Measurements from ENCODE around the gene PCDH9. TPM values are rescaled to one million over a fixed set of nuclear protein-coding genes. Genes with fewer than 3 reads are reported as not detected.
A peak's percentile ranks its signal among the peaks of the same experiment; 100 is the strongest.

The PCDH9 gene
- total and polyA plus RNA-seq, 5 experiments from 2014 or later = 0.04 to 1.7 (median 0.35) TPM

DNA sequence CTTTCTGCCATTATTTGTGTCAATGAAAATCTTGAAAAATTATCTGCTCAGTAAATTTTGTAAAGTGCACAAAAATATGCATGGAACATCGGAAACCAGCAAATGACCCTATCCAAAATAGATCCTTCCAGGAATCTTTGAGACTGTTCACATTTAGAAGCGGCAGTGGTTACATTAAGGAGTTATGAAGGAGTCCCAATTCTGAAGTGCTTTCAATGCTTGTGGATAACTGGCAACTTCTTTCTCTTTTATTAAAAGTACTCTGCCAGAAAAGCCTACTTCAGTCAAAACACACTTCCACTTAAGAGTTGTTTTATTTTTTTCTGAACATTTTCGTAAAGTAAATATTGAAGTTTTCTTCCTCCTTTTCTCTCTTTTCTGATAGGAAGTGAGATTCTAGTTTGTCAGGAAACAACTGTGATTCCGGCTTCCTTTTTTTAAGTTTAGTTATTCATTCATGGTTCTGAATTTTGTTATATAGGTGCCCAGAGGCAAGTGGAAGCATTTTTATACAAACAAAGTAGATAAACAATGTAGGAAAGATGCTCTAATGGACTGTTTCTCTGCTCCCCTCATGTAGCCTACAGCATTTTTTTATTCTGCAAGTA, 83.5 kb downstream of the PCDH9 start:
- H3K4me1 Mint-ChIP-seq = peaks cover 0 to 19% (median 0%) of the 10 kb centered on the region in 4 donors
- no peak for DNase-seq
- POLR2A ChIA-PET = no interaction called here
- no peaks in the 10 kb centered on the region for H3K27me3 Mint-ChIP-seq
- no peak for ATAC-seq
- H3K4me3 Mint-ChIP-seq = peak overlapping the region in 1 of 10 donors; percentile 34
- H3K9me3 Mint-ChIP-seq = no peaks in the 10 kb centered on the region
- H3K36me3 Mint-ChIP-seq = no peaks in the 10 kb centered on the region
- no peak overlapping the region for H3K27ac Mint-ChIP-seq

DNA sequence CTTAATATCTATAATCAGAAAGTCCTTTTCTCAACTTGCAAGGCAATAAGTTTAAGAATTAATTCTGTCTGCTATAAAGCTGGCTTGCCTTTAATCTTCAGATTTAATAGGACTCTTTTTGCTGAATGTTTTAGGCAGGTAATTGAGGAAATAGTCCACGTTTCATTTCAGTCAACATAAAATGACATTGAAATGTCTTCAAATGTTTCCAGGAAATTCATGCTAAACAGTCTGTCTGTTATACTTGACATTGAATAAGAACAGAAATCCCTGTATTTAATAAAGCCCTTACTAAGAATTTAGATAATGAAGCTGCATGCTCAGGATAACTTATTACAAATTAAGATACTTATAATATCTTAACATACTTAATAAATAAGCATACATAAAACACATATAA, 84.2 kb downstream of the PCDH9 start:
- H3K4me1 Mint-ChIP-seq = peaks cover 0 to 19% (median 0%) of the 10 kb centered on the region in 4 donors
- no peaks in the 10 kb centered on the region for H3K36me3 Mint-ChIP-seq
- POLR2A ChIA-PET = no interaction called here
- no peaks in the 10 kb centered on the region for H3K27me3 Mint-ChIP-seq
- ATAC-seq (no peak), DNase-seq (no peak)
- no peak overlapping the region for H3K4me3 Mint-ChIP-seq
- H3K27ac Mint-ChIP-seq = no peak overlapping the region
- peaks cover 0 to under 1% (median 0%) of the 10 kb centered on the region in 9 donors for H3K9me3 Mint-ChIP-seq

DNA sequence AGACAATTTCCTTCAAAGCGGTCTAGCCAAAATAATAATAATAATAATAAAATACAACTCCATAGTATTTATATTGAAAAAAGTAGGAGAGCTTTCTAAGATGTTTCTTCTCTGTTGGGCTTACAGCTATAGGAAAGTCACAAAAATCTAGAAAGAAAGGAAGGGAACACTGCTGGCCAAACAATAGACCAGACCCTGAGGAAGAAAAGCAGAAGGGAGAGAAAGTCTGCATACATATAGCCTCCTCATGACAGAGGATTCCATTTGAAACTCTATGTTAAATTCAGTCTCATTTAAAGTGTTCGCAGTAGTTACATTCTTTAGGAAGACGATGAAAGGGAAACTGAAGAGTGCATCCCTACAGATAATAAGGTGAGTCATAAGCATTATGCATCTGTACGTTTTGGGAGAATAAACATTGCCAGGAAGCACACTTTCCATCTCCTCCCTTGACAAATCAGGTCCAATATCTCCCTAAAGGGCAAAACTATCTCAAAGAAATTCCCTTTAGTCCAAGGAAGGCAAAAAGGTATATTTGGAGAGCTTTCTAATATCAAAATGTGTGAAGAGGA, 86.5 kb downstream of the PCDH9 start:
- POLR2A ChIA-PET = no interaction called here
- Mint-ChIP-seq H3K27ac (no peak overlapping the region), H3K27me3 (no peaks in the 10 kb centered on the region), H3K36me3 (no peaks in the 10 kb centered on the region), H3K9me3 (peaks cover 0 to 4% (median 0%) of the 10 kb centered on the region in 9 donors), H3K4me3 (no peak overlapping the region), H3K4me1 (peaks cover 0 to 19% (median 0%) of the 10 kb centered on the region in 4 donors)
- ATAC-seq (no peak), DNase-seq (no peak)

DNA sequence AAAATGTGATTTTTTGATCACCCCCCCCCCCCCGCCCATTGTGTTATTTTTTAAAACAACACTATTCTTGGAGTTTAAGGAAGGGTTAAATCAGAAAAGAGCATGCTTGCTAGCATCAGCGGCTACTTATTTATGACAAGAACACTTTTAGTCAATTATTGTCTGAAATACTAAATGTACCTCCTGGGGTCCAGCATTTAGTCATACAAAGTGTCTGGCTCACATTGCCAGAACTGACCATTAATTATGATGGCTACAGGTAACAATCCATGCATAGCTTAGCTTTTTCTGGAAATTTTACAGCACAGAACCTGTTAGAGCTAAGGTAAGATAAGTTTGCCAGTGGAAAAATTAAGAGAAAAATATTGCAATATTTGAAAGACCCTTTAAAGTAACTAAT, 90.1 kb downstream of the PCDH9 start:
- H3K4me1 Mint-ChIP-seq = no peaks in the 10 kb centered on the region
- no peak overlapping the region for H3K4me3 Mint-ChIP-seq
- ATAC-seq (no peak), DNase-seq (no peak)
- no peaks in the 10 kb centered on the region for H3K36me3 Mint-ChIP-seq
- POLR2A ChIA-PET = no interaction called here
- no peak overlapping the region for H3K27ac Mint-ChIP-seq
- H3K9me3 Mint-ChIP-seq = peaks cover 0 to 4% (median 0%) of the 10 kb centered on the region in 9 donors
- H3K27me3 Mint-ChIP-seq = no peaks in the 10 kb centered on the region

DNA sequence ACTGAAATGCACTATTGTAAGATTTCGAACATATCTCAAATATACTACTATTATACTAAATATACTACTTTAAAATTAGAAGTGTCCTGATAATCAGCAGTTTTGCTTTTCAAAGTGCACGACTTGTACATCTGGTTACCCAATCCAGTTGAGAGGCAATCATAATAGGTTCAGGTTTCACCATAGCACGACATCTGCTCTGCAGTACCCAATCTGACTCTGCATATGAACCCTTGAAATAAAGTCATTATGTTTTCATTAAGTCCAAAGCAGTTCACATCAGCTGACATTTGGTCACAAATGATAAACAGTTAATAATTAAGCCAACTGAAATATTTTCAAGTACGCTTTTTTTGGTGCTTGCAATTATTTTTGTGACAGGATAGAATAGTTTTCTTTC, 90.6 kb downstream of the PCDH9 start:
- H3K36me3 Mint-ChIP-seq = no peaks in the 10 kb centered on the region

DNA sequence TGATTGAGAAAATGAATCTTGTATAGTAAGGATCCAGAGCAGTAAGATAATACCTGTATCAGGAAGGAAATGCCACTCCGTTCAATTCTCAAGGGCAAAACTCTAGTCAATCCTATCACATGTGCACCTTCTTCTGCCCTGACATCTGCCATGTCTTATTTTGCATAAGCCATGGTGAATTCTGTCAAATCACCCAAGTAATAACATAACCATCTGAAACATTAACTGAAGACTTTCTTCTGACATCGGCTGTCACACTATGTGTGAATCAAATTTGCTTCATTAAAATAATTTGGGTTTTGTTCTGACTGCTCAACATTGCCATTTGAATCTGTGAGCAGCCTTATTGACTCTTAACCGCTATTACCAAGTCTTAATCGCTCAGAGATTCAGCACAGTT, 91.2 kb downstream of the PCDH9 start:
- ATAC-seq (no peak), DNase-seq (no peak)
- Mint-ChIP-seq H3K4me3 (no peak overlapping the region), H3K27me3 (no peaks in the 10 kb centered on the region), H3K36me3 (no peaks in the 10 kb centered on the region), H3K9me3 (peaks cover 0 to 4% (median 0%) of the 10 kb centered on the region in 9 donors), H3K27ac (no peak overlapping the region), H3K4me1 (peaks cover 0 to 6% (median 1%) of the 10 kb centered on the region in 4 donors)
- POLR2A ChIA-PET = no interaction called here

More for the DNA sequence above, 90.6 kb downstream of the PCDH9 start:
- Mint-ChIP-seq H3K27ac (no peak overlapping the region), H3K27me3 (no peaks in the 10 kb centered on the region), H3K9me3 (peaks cover 0 to 4% (median 0%) of the 10 kb centered on the region in 9 donors), H3K4me1 (peaks cover 0 to 2% (median 0%) of the 10 kb centered on the region in 4 donors), H3K4me3 (no peak overlapping the region)
- ATAC-seq (no peak), DNase-seq (no peak)
- POLR2A ChIA-PET = no interaction called here

DNA sequence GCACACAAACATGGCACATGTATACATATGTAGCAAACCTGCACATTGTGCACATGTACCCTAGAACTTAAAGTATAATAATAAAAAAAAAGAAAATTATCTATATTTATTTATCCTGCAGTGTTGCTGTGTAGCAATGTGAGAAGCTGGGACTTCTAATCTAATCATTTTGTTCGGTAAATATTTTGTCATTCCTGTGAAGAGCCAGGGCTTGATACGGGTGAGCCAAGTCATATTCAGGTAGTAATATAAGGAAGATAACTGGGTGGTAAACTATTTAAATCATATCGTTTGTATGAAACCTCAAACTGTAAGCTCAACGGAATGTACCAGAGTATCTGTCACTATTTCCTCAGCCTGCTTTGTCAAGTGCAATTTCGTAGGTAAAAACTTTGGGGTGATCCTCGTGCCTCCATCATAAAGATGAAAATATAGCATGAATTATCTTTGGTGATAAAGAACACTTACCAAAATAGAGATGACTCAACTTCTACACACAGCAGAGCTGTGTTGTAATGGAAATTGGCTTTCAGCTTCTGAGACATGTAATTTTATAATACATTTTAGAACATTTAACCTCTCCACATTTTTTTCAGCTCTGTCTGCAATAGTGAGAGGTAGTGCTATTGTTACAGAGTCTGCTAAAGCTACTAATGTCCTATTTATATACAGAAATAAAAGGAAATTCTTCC, 92.9 kb downstream of the PCDH9 start:
- Mint-ChIP-seq H3K27ac (no peak overlapping the region), H3K27me3 (no peaks in the 10 kb centered on the region), H3K4me3 (no peak overlapping the region), H3K9me3 (peaks cover 0 to 4% (median 0%) of the 10 kb centered on the region in 9 donors), H3K36me3 (no peaks in the 10 kb centered on the region), H3K4me1 (peaks cover 0 to 6% (median 1%) of the 10 kb centered on the region in 4 donors)
- POLR2A ChIA-PET = no interaction called here
- ATAC-seq = no peak
- DNase-seq = no peak

DNA sequence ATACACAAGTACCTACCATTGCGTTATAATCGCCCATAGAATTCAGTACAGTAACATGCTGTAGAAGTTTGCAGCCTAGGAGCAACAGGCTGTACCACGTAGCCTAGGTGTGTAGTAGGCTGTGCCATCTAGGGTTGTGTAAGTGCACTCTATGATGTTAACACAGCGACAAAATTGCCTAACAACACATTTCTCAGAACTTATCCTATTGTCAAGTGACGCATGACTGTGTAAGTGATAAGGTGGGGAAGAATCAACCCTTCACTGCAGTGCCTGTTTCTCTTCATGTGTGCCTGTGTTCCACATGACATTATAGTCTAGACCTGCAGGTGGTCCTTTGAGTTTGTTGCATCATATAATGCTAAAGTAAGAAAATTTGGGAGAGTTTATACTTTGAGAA, 94.0 kb downstream of the PCDH9 start:
- no peak overlapping the region for H3K27ac Mint-ChIP-seq
- H3K9me3 Mint-ChIP-seq = peaks cover 0 to 4% (median 0%) of the 10 kb centered on the region in 9 donors
- DNase-seq = no peak
- H3K36me3 Mint-ChIP-seq = no peaks in the 10 kb centered on the region
- no peak overlapping the region for H3K4me3 Mint-ChIP-seq
- no peak for ATAC-seq
- no peaks in the 10 kb centered on the region for H3K27me3 Mint-ChIP-seq
- POLR2A ChIA-PET = no interaction called here
- H3K4me1 Mint-ChIP-seq = peaks cover 0 to 6% (median 1%) of the 10 kb centered on the region in 4 donors

DNA sequence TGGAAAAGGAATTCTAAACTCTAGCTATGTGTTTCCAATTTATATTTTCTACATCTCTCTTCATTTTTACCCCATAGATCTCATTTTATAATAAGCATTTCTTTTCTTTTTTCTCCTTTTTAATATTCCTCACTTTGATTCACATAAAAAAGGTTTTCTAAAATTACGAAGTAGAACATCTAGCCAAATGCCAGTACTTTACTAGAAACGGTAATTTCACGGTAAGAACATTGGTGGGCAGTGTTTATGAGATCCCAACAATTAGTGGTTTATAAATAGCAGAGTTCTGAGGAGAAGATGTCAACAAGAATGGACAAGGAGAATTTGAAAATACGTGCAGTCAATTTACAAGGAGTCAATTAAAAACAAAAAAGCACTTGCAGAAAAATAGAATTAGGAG, 94.8 kb downstream of the PCDH9 start:
- Mint-ChIP-seq H3K36me3 (no peaks in the 10 kb centered on the region), H3K27ac (no peak overlapping the region), H3K4me3 (no peak overlapping the region), H3K4me1 (peaks cover 0 to 6% (median 1%) of the 10 kb centered on the region in 4 donors), H3K27me3 (no peaks in the 10 kb centered on the region), H3K9me3 (no peaks in the 10 kb centered on the region)
- no peak for DNase-seq
- POLR2A ChIA-PET = no interaction called here
- no peak for ATAC-seq

DNA sequence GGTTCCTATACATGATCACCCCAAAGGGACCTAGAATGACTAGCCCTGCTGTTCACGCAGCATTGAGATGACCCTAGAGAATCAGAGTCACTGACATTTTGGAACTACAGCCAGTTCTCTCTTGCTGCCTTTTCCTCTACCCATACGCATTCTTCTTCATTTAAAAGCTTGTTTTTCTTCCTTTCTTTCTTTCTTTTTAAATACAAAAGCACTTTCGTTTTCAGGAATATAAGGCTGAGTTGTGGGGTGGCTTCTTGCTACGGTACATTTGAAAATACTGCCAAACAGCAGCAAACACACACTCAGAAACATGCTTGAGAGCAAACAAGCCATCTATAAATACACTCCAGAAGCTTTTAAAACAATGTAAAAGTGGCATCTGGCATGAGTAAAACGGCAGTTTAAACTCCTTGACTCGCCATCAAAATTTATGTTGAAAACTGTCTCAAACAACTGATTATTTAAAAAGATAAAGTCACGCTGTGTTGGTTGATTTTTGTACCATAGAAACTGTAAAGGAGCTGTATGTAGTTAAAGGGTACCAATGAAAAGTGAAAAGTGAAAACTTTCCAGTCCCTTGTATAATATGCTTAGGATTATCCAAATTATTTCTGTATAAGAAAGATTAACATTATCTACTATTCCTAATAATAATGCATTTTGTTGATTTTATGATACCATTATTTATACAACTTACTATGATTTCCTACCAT, 95.6 kb downstream of the PCDH9 start:
- POLR2A ChIA-PET = no interaction called here
- no peaks in the 10 kb centered on the region for H3K9me3 Mint-ChIP-seq
- H3K36me3 Mint-ChIP-seq = no peaks in the 10 kb centered on the region
- no peak overlapping the region for H3K27ac Mint-ChIP-seq
- H3K4me3 Mint-ChIP-seq = peak overlapping the region in 3 of 10 donors; percentile 2 to 70 (median 50)
- ATAC-seq (no peak), DNase-seq (no peak)
- H3K27me3 Mint-ChIP-seq = no peaks in the 10 kb centered on the region
- peaks cover 0 to 6% (median 1%) of the 10 kb centered on the region in 4 donors for H3K4me1 Mint-ChIP-seq

DNA sequence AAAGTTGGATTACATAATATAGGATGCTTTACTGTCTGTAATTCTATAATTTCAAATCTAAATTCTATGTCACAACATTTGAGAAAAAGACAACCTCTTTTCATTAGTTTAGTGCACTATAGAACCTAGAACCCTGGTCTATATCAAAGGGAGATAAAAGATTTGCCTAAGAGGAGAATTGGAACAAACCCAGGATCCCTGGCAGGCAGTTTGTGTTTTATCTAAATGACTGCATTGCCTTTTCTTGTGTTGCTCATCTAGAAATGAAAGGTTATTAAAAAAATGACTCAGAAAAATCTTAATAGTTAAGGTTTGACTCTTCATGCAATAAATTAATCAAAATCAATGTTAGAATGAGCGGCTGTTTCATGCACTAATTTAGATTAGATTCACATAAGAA, 96.7 kb downstream of the PCDH9 start:
- ATAC-seq (no peak), DNase-seq (no peak)

DNA sequence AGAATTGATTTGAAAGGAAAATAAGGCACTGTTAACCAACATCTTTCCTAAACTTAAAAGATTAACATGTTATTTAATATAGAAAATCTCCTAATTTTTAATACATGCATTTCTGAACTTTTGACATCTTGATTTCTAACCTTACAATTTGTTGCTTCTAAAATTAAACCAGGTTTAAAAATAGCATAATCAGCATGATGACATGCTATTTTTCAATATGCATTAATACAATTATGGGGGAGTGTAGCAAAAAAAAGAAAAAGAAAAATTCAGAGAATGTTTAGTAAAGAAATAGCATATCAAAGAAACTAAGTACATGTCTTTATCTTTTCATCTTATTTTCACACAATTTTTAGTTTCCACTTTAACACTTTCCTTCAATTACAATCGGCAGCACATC, 98.7 kb downstream of the PCDH9 start:
- no peak overlapping the region for H3K27ac Mint-ChIP-seq
- no peak overlapping the region for H3K4me3 Mint-ChIP-seq
- H3K4me1 Mint-ChIP-seq = peaks cover 0 to 6% (median 1%) of the 10 kb centered on the region in 4 donors
- ATAC-seq (no peak), DNase-seq (no peak)
- POLR2A ChIA-PET = no interaction called here
- H3K27me3 Mint-ChIP-seq = no peaks in the 10 kb centered on the region
- peaks cover 0 to 7% (median 0%) of the 10 kb centered on the region in 9 donors for H3K9me3 Mint-ChIP-seq
- no peaks in the 10 kb centered on the region for H3K36me3 Mint-ChIP-seq

More for the DNA sequence above, 96.7 kb downstream of the PCDH9 start:
- no peaks in the 10 kb centered on the region for H3K36me3 Mint-ChIP-seq
- no peaks in the 10 kb centered on the region for H3K27me3 Mint-ChIP-seq
- H3K4me1 Mint-ChIP-seq = peaks cover 0 to 6% (median 1%) of the 10 kb centered on the region in 4 donors
- H3K9me3 Mint-ChIP-seq = peaks cover 0 to 7% (median 0%) of the 10 kb centered on the region in 9 donors
- no peak overlapping the region for H3K4me3 Mint-ChIP-seq
- POLR2A ChIA-PET = no interaction called here
- H3K27ac Mint-ChIP-seq = no peak overlapping the region

DNA sequence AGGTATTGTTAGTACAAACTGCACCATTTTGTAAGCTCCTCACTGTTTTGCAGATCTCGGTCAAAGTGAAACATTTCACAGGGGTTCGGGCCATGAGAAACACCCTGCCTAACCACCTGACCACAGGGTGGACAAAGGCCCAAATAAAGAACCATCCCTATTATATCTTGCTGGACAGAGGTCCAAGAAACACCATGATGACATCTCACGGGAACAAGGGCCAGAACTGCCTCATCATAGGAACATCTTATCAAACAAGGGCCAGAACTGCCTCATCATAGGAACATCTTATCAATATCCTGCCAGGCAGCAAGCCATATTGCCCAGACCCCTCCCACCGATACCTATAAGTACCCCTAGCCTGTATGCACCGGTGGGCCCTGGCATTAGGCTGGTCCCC, 99.7 kb downstream of the PCDH9 start:
- Mint-ChIP-seq H3K4me3 (no peak overlapping the region), H3K36me3 (no peaks in the 10 kb centered on the region)
- POLR2A ChIA-PET = no interaction called here

More for the DNA sequence above, 99.7 kb downstream of the PCDH9 start:
- no peak overlapping the region for H3K27ac Mint-ChIP-seq
- peaks cover 0 to 7% (median 0%) of the 10 kb centered on the region in 9 donors for H3K9me3 Mint-ChIP-seq
- ATAC-seq (no peak), DNase-seq (no peak)
- no peaks in the 10 kb centered on the region for H3K27me3 Mint-ChIP-seq
- peaks cover 0 to 6% (median 1%) of the 10 kb centered on the region in 4 donors for H3K4me1 Mint-ChIP-seq

All from naive thymus-derived CD8-positive, alpha-beta T cell (primary cell).